PC-9 (cell line): Measurements from ENCODE around the gene DPEP2. TPM values are rescaled to one million over a fixed set of nuclear protein-coding genes. Genes with fewer than 3 reads are reported as not detected.
A peak's percentile ranks its signal among the peaks of the same experiment; 100 is the strongest.
"Not testable (repeated sequence)": the region's sequence is repeated elsewhere in the genome, so short reads cannot be mapped to it uniquely, and the experiment has no call there.

ENCODE experiments used
- BruUV-seq: library from RNA; stranded (reverse); fragments of 400-500 nt; replicated peaks from 2 replicates; lab custom pipeline; 2021; lab: Mats Ljungman, UMichigan
- CTCF ChIA-PET: fragments of 300-600 bp; sonication (Branson Sonifier 250); formaldehyde crosslinking; loops from one replicate; lab custom pipeline; 2022; ENCODE audit warnings: antibody characterized with exemption; lab: Charles Lee
- POLR2A ChIA-PET: fragments of 300-600 bp; sonication (Branson Sonifier 250); formaldehyde crosslinking; loops from one replicate; lab custom pipeline; 2022; ENCODE audit warnings: antibody characterized with exemption; ENCODE audit not compliant: unreplicated experiment; lab: Charles Lee
- DNase-seq, 2 experiments: peaks; one replicate each; pipeline versions ENCODE4 v3.0.0 to v3.0.0-alpha.2; 2015 to 2022; ENCODE audit warnings: mixed read lengths in 1 of 2
- H2AFZ ChIP-seq: fragments of 200-600 bp; sonication (generic); 2 replicates; pipeline ENCODE4 v1.8.1; 2017; ENCODE audit warnings: antibody characterized with exemption
- H3F3A ChIP-seq: fragments of 200-600 bp; sonication (generic); 2 replicates; pipeline ENCODE4 v1.8.1; 2017; ENCODE audit warnings: antibody characterized with exemption, mild to moderate bottlenecking, low read depth; ENCODE audit not compliant: insufficient read depth
- H3K27ac ChIP-seq: fragments of 200-600 bp; sonication (generic); 2 replicates; pipeline ENCODE4 v1.6.1; 2016; ENCODE audit warnings: mixed run types
- H3K27me3 ChIP-seq: fragments of 200-600 bp; sonication (generic); 2 replicates; pipeline ENCODE4 v1.6.1; 2016; ENCODE audit warnings: low read depth, mixed run types; ENCODE audit not compliant: insufficient read depth
- H3K36me3 ChIP-seq: fragments of 200-600 bp; sonication (generic); 2 replicates; pipeline ENCODE4 v1.6.1; 2016; ENCODE audit warnings: low read depth, mixed run types
- H3K4me1 ChIP-seq: fragments of 200-600 bp; sonication (generic); replicated peaks from 2 replicates; pipeline ENCODE4 v1.6.1; 2016; ENCODE audit warnings: mixed run types; ENCODE audit not compliant: insufficient read depth
- H3K4me2 ChIP-seq: fragments of 200-600 bp; sonication (generic); 2 replicates; pipeline ENCODE4 v1.6.1; 2017; ENCODE audit warnings: mixed run types
- H3K4me3 ChIP-seq: fragments of 200-600 bp; sonication (generic); 2 replicates; pipeline ENCODE4 v1.6.1; 2016; ENCODE audit warnings: mixed run types
- H3K79me2 ChIP-seq: fragments of 200-600 bp; sonication (generic); 2 replicates; pipeline ENCODE4 v1.6.1; 2017; ENCODE audit warnings: low read depth, mixed run types
- H3K9me2 ChIP-seq: fragments of 200-600 bp; sonication (generic); 2 replicates; pipeline ENCODE4 v1.8.1; 2017; ENCODE audit warnings: mild to moderate bottlenecking; ENCODE audit not compliant: insufficient read depth
- H3K9me3 ChIP-seq: fragments of 200-600 bp; sonication (generic); 2 replicates; pipeline ENCODE4 v1.8.1; 2016; ENCODE audit warnings: low read depth; ENCODE audit not compliant: insufficient read depth
- H4K20me1 ChIP-seq: fragments of 200-600 bp; sonication (generic); 2 replicates; pipeline ENCODE4 v1.8.1; 2017; ENCODE audit not compliant: insufficient read depth
- EZH2 ChIP-seq: fragments of 200-600 bp; sonication (generic); IDR thresholded peaks from 2 replicates; pipeline ENCODE4 v1.8.0; 2017; ENCODE audit warnings: antibody characterized with exemption, low read depth
- intact Hi-C: fragments of 100-400 bp; cut with micrococcal nuclease; formaldehyde crosslinking; loops from one replicate; pipeline ENCODE4 v1.10.0; 2022; ENCODE audit not compliant: unreplicated experiment
- total RNA-seq: library from RNA; stranded (reverse); gene quantifications from 2 replicates; pipeline ENCODE4 v1.2.3, GENCODE V29; 2021
- TF ChIP-seq, protein P1 (sequence below): fragments of 200-600 bp; sonication (generic); conservative IDR thresholded peaks from 2 replicates; pipeline ENCODE4 v1.6.1; 2017; ENCODE audit warnings: mixed run types, antibody characterized with exemption, mild to moderate bottlenecking, moderate library complexity

DPEP2 gene
- total RNA-seq, 1 experiment from 2014 or later, result not detected

DNA sequence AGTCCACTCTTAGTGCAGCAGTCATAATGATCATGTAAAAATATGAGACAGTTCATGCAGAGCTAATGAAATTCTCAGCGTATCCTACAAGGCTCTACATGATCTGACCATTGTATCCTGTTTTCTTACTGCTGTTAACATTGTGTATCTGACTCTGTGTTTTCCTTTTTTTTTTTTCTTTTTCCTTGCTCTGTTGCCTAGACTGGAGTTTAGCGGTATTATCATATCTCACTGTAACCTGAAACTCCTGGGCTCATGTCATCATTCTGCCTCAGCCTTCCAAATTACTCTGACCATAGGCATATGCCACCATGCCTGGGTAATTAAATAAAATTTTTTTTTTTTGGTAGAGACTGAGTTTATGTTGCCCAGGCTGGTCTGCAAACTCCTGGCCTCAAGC, 35.9 kb upstream of the DPEP2 start:
- no peaks in the 10 kb centered on the region for H3K36me3 ChIP-seq
- no peaks in the 10 kb centered on the region for H3K79me2 ChIP-seq
- H3K27ac ChIP-seq, result no peak overlapping the region
- H4K20me1 ChIP-seq, result no peaks in the 10 kb centered on the region
- no peaks in the 10 kb centered on the region for H3K27me3 ChIP-seq
- TF ChIP-seq EZH2, result no peak
- TF ChIP-seq, protein P1, sequence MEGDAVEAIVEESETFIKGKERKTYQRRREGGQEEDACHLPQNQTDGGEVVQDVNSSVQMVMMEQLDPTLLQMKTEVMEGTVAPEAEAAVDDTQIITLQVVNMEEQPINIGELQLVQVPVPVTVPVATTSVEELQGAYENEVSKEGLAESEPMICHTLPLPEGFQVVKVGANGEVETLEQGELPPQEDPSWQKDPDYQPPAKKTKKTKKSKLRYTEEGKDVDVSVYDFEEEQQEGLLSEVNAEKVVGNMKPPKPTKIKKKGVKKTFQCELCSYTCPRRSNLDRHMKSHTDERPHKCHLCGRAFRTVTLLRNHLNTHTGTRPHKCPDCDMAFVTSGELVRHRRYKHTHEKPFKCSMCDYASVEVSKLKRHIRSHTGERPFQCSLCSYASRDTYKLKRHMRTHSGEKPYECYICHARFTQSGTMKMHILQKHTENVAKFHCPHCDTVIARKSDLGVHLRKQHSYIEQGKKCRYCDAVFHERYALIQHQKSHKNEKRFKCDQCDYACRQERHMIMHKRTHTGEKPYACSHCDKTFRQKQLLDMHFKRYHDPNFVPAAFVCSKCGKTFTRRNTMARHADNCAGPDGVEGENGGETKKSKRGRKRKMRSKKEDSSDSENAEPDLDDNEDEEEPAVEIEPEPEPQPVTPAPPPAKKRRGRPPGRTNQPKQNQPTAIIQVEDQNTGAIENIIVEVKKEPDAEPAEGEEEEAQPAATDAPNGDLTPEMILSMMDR, result no peak
- DNase-seq, result no peak
- no TSS peak for BruUV-seq
- POLR2A ChIA-PET, result interaction anchor here (0.5 kb wide), 1 partner anchor 48 kb away, joined by 4 read pairs; no protein-coding TSS in a partner anchor
- H3K4me1 ChIP-seq, result peaks cover 15% of the 10 kb centered on the region
- CTCF ChIA-PET, result no interaction called here
- intact Hi-C loops, result no loop called here
- H3K4me3 ChIP-seq, result no peak overlapping the region
- H3K9me3 ChIP-seq, result no peaks in the 10 kb centered on the region
- peaks cover 7% of the 10 kb centered on the region for H3F3A ChIP-seq
- H3K4me2 ChIP-seq, result no peak overlapping the region
- no peak overlapping the region for H2AFZ ChIP-seq
- H3K9me2 ChIP-seq, result no peaks in the 10 kb centered on the region

DNA sequence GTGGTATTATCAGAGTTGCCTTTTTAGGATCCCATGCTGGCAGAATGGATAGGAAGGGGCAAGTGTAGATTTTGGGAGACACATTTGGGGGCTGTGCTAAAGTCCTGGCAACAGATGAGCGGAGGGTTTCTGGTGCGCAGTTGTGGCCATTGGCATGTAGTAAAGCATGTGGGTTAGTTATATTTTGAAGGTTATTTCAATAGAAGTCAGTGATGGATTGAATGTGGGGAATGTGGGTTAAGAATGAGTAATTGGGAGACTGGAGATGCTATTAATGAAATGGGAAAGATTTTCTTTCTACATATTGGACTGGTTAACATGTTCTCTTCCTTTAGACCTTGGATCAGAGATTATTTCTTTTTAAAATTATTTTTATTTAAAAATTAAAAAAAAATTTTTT, 33.8 kb upstream of the DPEP2 start:
- BruUV-seq, result no TSS peak
- H2AFZ ChIP-seq, result no peak overlapping the region
- ChIA-PET CTCF (interaction anchor here (0.6 to 0.8 kb wide), 3 partner anchors 7 to 493 kb away, joined by 3 to 4 read pairs (median 3); no protein-coding TSS in a partner anchor), POLR2A (interaction anchor here (0.6 kb wide), 1 partner anchor 1590 kb away, joined by 6 read pairs; no protein-coding TSS in a partner anchor)
- H3K79me2 ChIP-seq, result no peaks in the 10 kb centered on the region
- no peak overlapping the region for H3K4me2 ChIP-seq
- no peaks in the 10 kb centered on the region for H4K20me1 ChIP-seq
- no peak overlapping the region for H3K4me3 ChIP-seq
- H3K4me1 ChIP-seq, result peaks cover 15% of the 10 kb centered on the region
- TF ChIP-seq, protein P1, result no peak
- TF ChIP-seq EZH2, result no peak
- no peaks in the 10 kb centered on the region for H3K27me3 ChIP-seq
- intact Hi-C loops, result loop anchor here (2.0 kb wide), 1 partner anchor 40 kb away; no protein-coding TSS in a partner anchor
- no peaks in the 10 kb centered on the region for H3K36me3 ChIP-seq
- H3K9me2 ChIP-seq, result no peaks in the 10 kb centered on the region
- peaks cover 10% of the 10 kb centered on the region; the same call in 1 of the 2 replicates for H3F3A ChIP-seq
- no peak for DNase-seq
- no peaks in the 10 kb centered on the region for H3K9me3 ChIP-seq
- H3K27ac ChIP-seq, result no peak overlapping the region

GRCh38 chr16:68031951-68032350, 32.7 kb upstream of the DPEP2 start:
- no peaks in the 10 kb centered on the region for H3K79me2 ChIP-seq
- intact Hi-C loops, result loop anchor here (2.0 kb wide), 1 partner anchor 39 kb away; no protein-coding TSS in a partner anchor
- no peaks in the 10 kb centered on the region for H3K36me3 ChIP-seq
- no peak overlapping the region for H3K4me3 ChIP-seq
- H3K4me2 ChIP-seq, result peak overlapping the region; percentile 38; the same call in 1 of the 2 replicates
- H3F3A ChIP-seq, result peaks cover 10% of the 10 kb centered on the region; the same call in 1 of the 2 replicates
- no peaks in the 10 kb centered on the region for H3K9me2 ChIP-seq
- no peaks in the 10 kb centered on the region for H3K9me3 ChIP-seq
- no peaks in the 10 kb centered on the region for H4K20me1 ChIP-seq
- no TSS peak for BruUV-seq
- DNase-seq, result peak; percentile 76 to 80
- H3K4me1 ChIP-seq, result peaks cover 15% of the 10 kb centered on the region
- no peak overlapping the region for H2AFZ ChIP-seq
- CTCF ChIA-PET, result no interaction called here
- POLR2A ChIA-PET, result interaction anchor here (0.6 to 0.7 kb wide), 2 partner anchors 8 to 16 kb away, joined by 3 to 23 read pairs; no protein-coding TSS in a partner anchor
- TF ChIP-seq, protein P1, result no peak
- no peak for TF ChIP-seq EZH2
- no peaks in the 10 kb centered on the region for H3K27me3 ChIP-seq
- peak overlapping the region; percentile 59 for H3K27ac ChIP-seq

DNA sequence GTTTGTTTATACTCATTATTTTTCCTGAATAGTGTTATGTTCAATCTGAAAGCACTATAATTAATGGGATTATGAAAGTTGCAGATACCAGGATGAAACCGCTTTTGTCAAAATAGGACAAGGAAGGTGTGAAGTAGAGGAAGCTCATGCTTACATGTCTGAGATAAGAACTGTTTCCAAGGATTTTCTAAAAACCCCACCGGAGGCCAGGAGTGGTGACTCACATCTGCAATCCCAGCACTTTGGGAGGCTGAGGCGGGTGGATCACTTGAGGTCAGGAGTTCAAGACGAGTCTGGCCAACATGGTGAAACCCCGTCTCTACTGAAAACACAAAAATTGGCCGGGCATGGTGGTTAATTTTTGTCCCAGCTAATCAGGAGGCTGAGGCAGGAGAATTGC, 30.8 kb upstream of the DPEP2 start:
- H3K36me3 ChIP-seq, intact Hi-C loops, CTCF ChIA-PET, H3K4me3 ChIP-seq, H3K79me2 ChIP-seq, H3K4me2 ChIP-seq, H4K20me1 ChIP-seq, H2AFZ ChIP-seq, H3K9me2 ChIP-seq, H3K9me3 ChIP-seq, BruUV-seq, H3K27me3 ChIP-seq, H3K27ac ChIP-seq: not testable (repeated sequence)
- H3F3A ChIP-seq, result peaks cover 10% of the 10 kb centered on the region; the same call in 1 of the 2 replicates
- POLR2A ChIA-PET, result interaction anchor here (0.7 kb wide), 1 partner anchor 339 kb away, joined by 3 read pairs; no protein-coding TSS in a partner anchor
- peak in 1 of 2 experiments; percentile 32 for DNase-seq
- peaks cover 15% of the 10 kb centered on the region for H3K4me1 ChIP-seq
